ENCODE data around the gene TRIM28. TPM values are rescaled to one million over a fixed set of nuclear protein-coding genes. Genes with fewer than 3 reads are reported as not detected.

TRIM28 gene
- total RNA-seq, 1 experiment from 2014 or later = 908 TPM

DNA sequence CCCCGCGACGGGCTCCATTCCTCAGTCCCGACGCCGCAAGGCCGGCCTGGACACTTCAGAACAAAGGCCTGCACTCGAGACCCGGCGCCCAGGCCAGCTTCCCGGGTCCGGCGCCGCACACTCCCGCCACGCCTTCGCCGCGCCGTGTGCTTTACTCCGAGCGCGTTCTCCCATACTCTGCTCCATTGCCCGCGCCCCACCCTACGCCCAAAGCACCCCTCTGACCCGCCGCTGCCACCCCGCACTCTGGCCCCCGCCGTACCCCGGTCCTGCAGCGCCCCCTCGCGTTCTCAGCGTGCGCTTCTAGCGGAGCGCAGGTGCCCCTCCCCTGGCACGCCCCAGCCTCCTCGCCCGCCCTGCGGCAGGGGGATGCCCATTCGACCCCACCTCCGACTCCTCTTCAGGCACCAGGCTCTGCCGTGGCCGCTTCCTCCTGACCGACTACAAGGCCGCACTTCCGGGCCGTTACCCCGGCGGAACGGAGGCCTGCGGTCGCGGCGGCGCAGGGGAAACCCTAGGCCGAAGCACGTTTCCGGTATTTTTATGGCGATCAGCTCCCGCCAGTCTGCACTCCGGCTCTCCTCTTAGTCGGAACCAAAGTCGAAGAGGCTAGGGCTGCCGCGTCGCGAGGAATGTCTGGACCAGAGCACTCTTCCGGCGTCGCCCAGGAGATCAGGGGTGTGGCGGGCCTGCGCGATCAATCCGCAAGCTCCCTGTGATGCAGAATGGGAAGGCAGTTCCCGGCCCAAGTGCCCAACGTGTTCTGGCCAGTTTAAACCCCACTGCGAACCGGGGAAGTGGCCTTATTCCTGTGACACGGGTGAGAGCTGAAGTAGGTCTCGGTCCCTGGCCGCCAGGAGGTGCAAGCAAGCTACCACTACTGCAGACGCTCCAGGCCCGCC lies 24.3 kb upstream of the TRIM28 start, which contains the start of gene ZBTB45:
Gene ZBTB45, minus strand, starts transcription at position 456 of the 902 bp plus-strand sequence. CDS start 2,137 bp downstream, outside the sequence.
- Histone ChIP-seq H4K20me1 (ENCODE audit: insufficient read depth) (no peaks in the 10 kb centered on the region), H3K9ac (ENCODE audit: low read length) (peak within 1 kb of the TSS; percentile 84), H3K36me3 (ENCODE audit: control insufficient read depth in 1 of 2, insufficient read depth in 2 of 2, low read length in 2 of 2) (peaks cover 2 to 17% of the 10 kb centered on the region in 2 experiments; a peak in 2 of 4 replicates), H3K27ac (ENCODE audit: low read depth, low read length) (peak within 1 kb of the TSS; percentile 91), H3K4me1 (ENCODE audit: control insufficient read depth in 1 of 2, insufficient read depth in 2 of 2, low read length in 2 of 2) (peaks cover 12 to 35% of the 10 kb centered on the region in 2 experiments), H3K4me2 (ENCODE audit: low read length) (peak within 1 kb of the TSS; percentile 91), H3K4me3 (replicated peaks in 1 of 2; ENCODE audit: low read depth in 1 of 2, low read length in 2 of 2) (peak within 1 kb of the TSS; percentile 78 to 90), H3K79me2 (ENCODE audit: insufficient read depth, low read length) (peaks cover 43% of the 10 kb centered on the region), H3K27me3 (ENCODE audit: insufficient read depth, low read length) (no peaks in the 10 kb centered on the region), H3K9me2 (ENCODE audit: insufficient read depth) (no peaks in the 10 kb centered on the region), H2AFZ (ENCODE audit: low read depth, low read length, poor library complexity, severe bottlenecking) (no peak within 1 kb of the TSS), H3K9me3 (ENCODE audit: control insufficient read depth in 1 of 2, insufficient read depth in 1 of 2, low read depth in 1 of 2, low read length in 2 of 2) (no peaks in the 10 kb centered on the region)
- intact Hi-C loops (cut with micrococcal nuclease) = loop anchor here (1.0 to 5.0 kb wide), 4 partner anchors 25 to 302 kb away; partner anchors contain the start of genes MZF1, TRIM28 and ZSCAN22
- ChIA-PET POLR2A (interaction anchor here (0.7 to 3.8 kb wide), 11 partner anchors 18 to 157 kb away, joined by 3 to 33 read pairs (median 4); partner anchors contain the start of genes CHMP2A, TRIM28, ZNF497 and ZNF584), RAD21 (ENCODE audit: low non-redundant PET in 1 of 2, low total read pairs in 2 of 2, uncharacterized antibody in 2 of 2, unreplicated experiment in 2 of 2) (interaction anchor here (1.0 to 2.2 kb wide), 3 partner anchors 35 to 62 kb away, joined by 6 to 8 read pairs (median 7); partner anchors contain the start of gene CHMP2A (in 1 of the 2)), CTCF (interaction anchor here (0.6 to 3.3 kb wide), 17 partner anchors 9 to 625 kb away, joined by 3 to 20 read pairs (median 4); partner anchors contain the start of genes CHMP2A, TRIM28, ZNF497 and ZNF544)
- BruUV-seq (replicated peaks) = TSS peak; percentile 44
- ATAC-seq = peak; percentile 74
- peak; percentile 94 for DNase-seq (ENCODE audit: low read depth, low spot score)
- TF ChIP-seq, protein P1, sequence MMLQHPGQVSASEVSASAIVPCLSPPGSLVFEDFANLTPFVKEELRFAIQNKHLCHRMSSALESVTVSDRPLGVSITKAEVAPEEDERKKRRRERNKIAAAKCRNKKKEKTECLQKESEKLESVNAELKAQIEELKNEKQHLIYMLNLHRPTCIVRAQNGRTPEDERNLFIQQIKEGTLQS (IDR thresholded peaks at IDR 0.05) = no peak
- TF ChIP-seq CTCF (IDR thresholded peaks at IDR 0.05 in 2 of 3, conservative IDR thresholded peaks at IDR 0.05 in 1 of 3; ENCODE audit: borderline replicate concordance in 1 of 3, insufficient read depth in 1 of 3, low read depth in 2 of 3, low read length in 2 of 3) (peak; percentile 69 to 75 (median 71)), POLR2AphosphoS5 (IDR thresholded peaks at IDR 0.05; ENCODE audit: low read depth, low read length) (peak; percentile 80), TCF7L2 (IDR thresholded peaks at IDR 0.05; ENCODE audit: borderline replicate concordance, extremely low read depth, insufficient read depth, insufficient read length) (no peak), CBX3 (IDR thresholded peaks at IDR 0.05; ENCODE audit: low read depth) (peak; percentile 95), JUND (IDR thresholded peaks at IDR 0.05) (no peak; the same call in 1 of the 2 replicates), RAD21 (IDR thresholded peaks at IDR 0.05; ENCODE audit: low read depth) (peak; percentile 90), ZFX (IDR thresholded peaks at IDR 0.05) (peak; percentile 94), SRF (IDR thresholded peaks at IDR 0.05; ENCODE audit: low read depth) (peak; percentile 93; the same call in 1 of the 2 replicates), FOSL1 (IDR thresholded peaks at IDR 0.05; ENCODE audit: low read depth) (no peak), MAX (IDR thresholded peaks at IDR 0.05) (peak; percentile 86), EGR1 (IDR thresholded peaks at IDR 0.05; ENCODE audit: low read depth) (no peak), YY1 (IDR thresholded peaks at IDR 0.05; ENCODE audit: extremely low read depth, insufficient replicate concordance, low read depth, low read length) (peak; percentile 85), CEBPB (IDR thresholded peaks at IDR 0.05; ENCODE audit: low read depth) (no peak)
- TF ChIP-seq, protein P2, sequence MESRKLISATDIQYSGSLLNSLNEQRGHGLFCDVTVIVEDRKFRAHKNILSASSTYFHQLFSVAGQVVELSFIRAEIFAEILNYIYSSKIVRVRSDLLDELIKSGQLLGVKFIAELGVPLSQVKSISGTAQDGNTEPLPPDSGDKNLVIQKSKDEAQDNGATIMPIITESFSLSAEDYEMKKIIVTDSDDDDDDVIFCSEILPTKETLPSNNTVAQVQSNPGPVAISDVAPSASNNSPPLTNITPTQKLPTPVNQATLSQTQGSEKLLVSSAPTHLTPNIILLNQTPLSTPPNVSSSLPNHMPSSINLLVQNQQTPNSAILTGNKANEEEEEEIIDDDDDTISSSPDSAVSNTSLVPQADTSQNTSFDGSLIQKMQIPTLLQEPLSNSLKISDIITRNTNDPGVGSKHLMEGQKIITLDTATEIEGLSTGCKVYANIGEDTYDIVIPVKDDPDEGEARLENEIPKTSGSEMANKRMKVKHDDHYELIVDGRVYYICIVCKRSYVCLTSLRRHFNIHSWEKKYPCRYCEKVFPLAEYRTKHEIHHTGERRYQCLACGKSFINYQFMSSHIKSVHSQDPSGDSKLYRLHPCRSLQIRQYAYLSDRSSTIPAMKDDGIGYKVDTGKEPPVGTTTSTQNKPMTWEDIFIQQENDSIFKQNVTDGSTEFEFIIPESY (IDR thresholded peaks at IDR 0.05; ENCODE audit: extremely low read depth, insufficient replicate concordance, low read length) = peak; percentile 60
- TF ChIP-seq, protein P3, sequence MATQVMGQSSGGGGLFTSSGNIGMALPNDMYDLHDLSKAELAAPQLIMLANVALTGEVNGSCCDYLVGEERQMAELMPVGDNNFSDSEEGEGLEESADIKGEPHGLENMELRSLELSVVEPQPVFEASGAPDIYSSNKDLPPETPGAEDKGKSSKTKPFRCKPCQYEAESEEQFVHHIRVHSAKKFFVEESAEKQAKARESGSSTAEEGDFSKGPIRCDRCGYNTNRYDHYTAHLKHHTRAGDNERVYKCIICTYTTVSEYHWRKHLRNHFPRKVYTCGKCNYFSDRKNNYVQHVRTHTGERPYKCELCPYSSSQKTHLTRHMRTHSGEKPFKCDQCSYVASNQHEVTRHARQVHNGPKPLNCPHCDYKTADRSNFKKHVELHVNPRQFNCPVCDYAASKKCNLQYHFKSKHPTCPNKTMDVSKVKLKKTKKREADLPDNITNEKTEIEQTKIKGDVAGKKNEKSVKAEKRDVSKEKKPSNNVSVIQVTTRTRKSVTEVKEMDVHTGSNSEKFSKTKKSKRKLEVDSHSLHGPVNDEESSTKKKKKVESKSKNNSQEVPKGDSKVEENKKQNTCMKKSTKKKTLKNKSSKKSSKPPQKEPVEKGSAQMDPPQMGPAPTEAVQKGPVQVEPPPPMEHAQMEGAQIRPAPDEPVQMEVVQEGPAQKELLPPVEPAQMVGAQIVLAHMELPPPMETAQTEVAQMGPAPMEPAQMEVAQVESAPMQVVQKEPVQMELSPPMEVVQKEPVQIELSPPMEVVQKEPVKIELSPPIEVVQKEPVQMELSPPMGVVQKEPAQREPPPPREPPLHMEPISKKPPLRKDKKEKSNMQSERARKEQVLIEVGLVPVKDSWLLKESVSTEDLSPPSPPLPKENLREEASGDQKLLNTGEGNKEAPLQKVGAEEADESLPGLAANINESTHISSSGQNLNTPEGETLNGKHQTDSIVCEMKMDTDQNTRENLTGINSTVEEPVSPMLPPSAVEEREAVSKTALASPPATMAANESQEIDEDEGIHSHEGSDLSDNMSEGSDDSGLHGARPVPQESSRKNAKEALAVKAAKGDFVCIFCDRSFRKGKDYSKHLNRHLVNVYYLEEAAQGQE (IDR thresholded peaks at IDR 0.05; ENCODE audit: low read depth) = no peak

Measured in HCT116 (cell line).